Fibroblast of villous mesenchyme (primary cell): ENCODE results near the gene AZIN2. TPM values are rescaled to one million over a fixed set of nuclear protein-coding genes. Genes with fewer than 3 reads are reported as not detected.
A peak's percentile ranks its signal among the peaks of the same experiment; 100 is the strongest.
"Not testable (repeated sequence)": the region's sequence is repeated elsewhere in the genome, so short reads cannot be mapped to it uniquely, and the experiment has no call there.

ENCODE experiments used
- DNase-seq: peaks from one replicate; pipeline ENCODE4 v3.0.0-alpha.2; 2010; ENCODE audit warnings: low read depth
- H3K4me3 ChIP-seq: 2 replicates; pipeline ENCODE4 v1.5.1; 2011; ENCODE audit warnings: low read depth, mild to moderate bottlenecking, low read length
- CTCF ChIP-seq: IDR thresholded peaks from 2 replicates; pipeline ENCODE4 v1.5.1; 2012; ENCODE audit warnings: low read depth, mild to moderate bottlenecking, low read length; ENCODE audit not compliant: insufficient read depth
- total RNA-seq: library from RNA; depleted of rRNA; stranded (reverse); fragments of >200 nt; gene quantifications from 2 replicates; pipeline ENCODE4 v1.2.3, GENCODE V29; 2012

Gene AZIN2
- total RNA-seq, 1 donor, result 2.6 TPM

- peak; percentile 95 for TF ChIP-seq CTCF
- peak overlapping the region; percentile 98 for H3K4me3 ChIP-seq
- peak; percentile 100 for DNase-seq
Observed at GRCh38 chr1:33127001-33127823, 46.3 kb downstream of the AZIN2 start.

- no peak for TF ChIP-seq CTCF
- no peak for DNase-seq
Observed at GRCh38 chr1:33128781-33129180, 47.8 kb downstream of the AZIN2 start.

GRCh38 chr1:33130297-33130696 lies 49.3 kb downstream of the AZIN2 start:
- DNase-seq, result no peak
- no peak overlapping the region for H3K4me3 ChIP-seq
- TF ChIP-seq CTCF, result no peak

More at GRCh38 chr1:33128781-33129180, 47.8 kb downstream of the AZIN2 start:
- no peak overlapping the region for H3K4me3 ChIP-seq

GRCh38 chr1:33131191-33131590 lies 50.2 kb downstream of the AZIN2 start:
- DNase-seq, result no peak
- no peak overlapping the region for H3K4me3 ChIP-seq
- no peak for TF ChIP-seq CTCF

- no peak for DNase-seq
- TF ChIP-seq CTCF, result no peak
Observed at GRCh38 chr1:33132549-33132948, 51.6 kb downstream of the AZIN2 start.

GRCh38 chr1:33133478-33134105 lies 52.6 kb downstream of the AZIN2 start:
- H3K4me3 ChIP-seq, result no peak overlapping the region
- no peak for TF ChIP-seq CTCF
- DNase-seq, result no peak

More at GRCh38 chr1:33132549-33132948, 51.6 kb downstream of the AZIN2 start:
- no peak overlapping the region for H3K4me3 ChIP-seq

- not testable (repeated sequence) for H3K4me3 ChIP-seq
Observed at GRCh38 chr1:33136041-33136440, 55.1 kb downstream of the AZIN2 start.

More at GRCh38 chr1:33136041-33136440, 55.1 kb downstream of the AZIN2 start:
- not testable (repeated sequence) for DNase-seq
